ENCODE data around the gene CACNB1.
"Not testable (repeated sequence)": the region's sequence is repeated elsewhere in the genome, so short reads cannot be mapped to it uniquely, and the experiment has no call there.

Gene CACNB1

GRCh38 chr17:39151150-39151942 is 46.1 kb downstream of the CACNB1 start, which contains the start of gene PLXDC1:
TSS of gene PLXDC1 (minus strand) at chr17:39151637. CDS start at chr17:39151437, 200 bp downstream.
- DNase-seq (ENCODE audit: low read depth), result no peak

GRCh38 chr17:39150795-39151149 is 46.7 kb downstream of the CACNB1 start:
- no peak for DNase-seq (ENCODE audit: low read depth)

GRCh38 chr17:39150104-39150634 is 47.3 kb downstream of the CACNB1 start:
- no peak for DNase-seq (ENCODE audit: low read depth)

- no peak for DNase-seq (ENCODE audit: low read depth)
Measured at GRCh38 chr17:39147221-39148185, 50.0 kb downstream of the CACNB1 start.

- DNase-seq (ENCODE audit: low read depth), result no peak
Measured at GRCh38 chr17:39146273-39146672, 51.2 kb downstream of the CACNB1 start.

GRCh38 chr17:39145143-39145542 is 52.3 kb downstream of the CACNB1 start:
- no peak for DNase-seq (ENCODE audit: low read depth)

- DNase-seq (ENCODE audit: low read depth), result no peak
Measured at GRCh38 chr17:39144416-39144840, 53.0 kb downstream of the CACNB1 start.

GRCh38 chr17:39143552-39144093 is 53.8 kb downstream of the CACNB1 start:
- no peak for DNase-seq (ENCODE audit: low read depth)

GRCh38 chr17:39141915-39142664 is 55.4 kb downstream of the CACNB1 start:
- no peak for DNase-seq (ENCODE audit: low read depth)

GRCh38 chr17:39141294-39141693 is 56.2 kb downstream of the CACNB1 start:
- no peak for DNase-seq (ENCODE audit: low read depth)

- no peak for DNase-seq (ENCODE audit: low read depth)
Measured at GRCh38 chr17:39139561-39139960, 57.9 kb downstream of the CACNB1 start.

- DNase-seq (ENCODE audit: low read depth), result no peak
Measured at GRCh38 chr17:39139161-39139511, 58.3 kb downstream of the CACNB1 start.

- DNase-seq (ENCODE audit: low read depth), result no peak
Measured at GRCh38 chr17:39138431-39139160, 58.9 kb downstream of the CACNB1 start.

GRCh38 chr17:39134878-39135277 is 62.6 kb downstream of the CACNB1 start:
- no peak for DNase-seq (ENCODE audit: low read depth)

- no peak for DNase-seq (ENCODE audit: low read depth)
Measured at GRCh38 chr17:39132192-39132610, 65.3 kb downstream of the CACNB1 start.

- no peak for DNase-seq (ENCODE audit: low read depth)
Measured at GRCh38 chr17:39131616-39132015, 65.9 kb downstream of the CACNB1 start.

- DNase-seq (ENCODE audit: low read depth), result no peak
Measured at GRCh38 chr17:39130205-39130604, 67.3 kb downstream of the CACNB1 start.

- not testable (repeated sequence) for DNase-seq (ENCODE audit: low read depth)
Measured at GRCh38 chr17:39129544-39129943, 67.9 kb downstream of the CACNB1 start.

- no peak for DNase-seq (ENCODE audit: low read depth)
Measured at GRCh38 chr17:39126436-39126835, 71.0 kb downstream of the CACNB1 start.

GRCh38 chr17:39125143-39125875 is 72.2 kb downstream of the CACNB1 start:
- DNase-seq (ENCODE audit: low read depth), result no peak

Data from T follicular helper cell (primary cell).